ENCODE results near the gene MRE11.

DNA sequence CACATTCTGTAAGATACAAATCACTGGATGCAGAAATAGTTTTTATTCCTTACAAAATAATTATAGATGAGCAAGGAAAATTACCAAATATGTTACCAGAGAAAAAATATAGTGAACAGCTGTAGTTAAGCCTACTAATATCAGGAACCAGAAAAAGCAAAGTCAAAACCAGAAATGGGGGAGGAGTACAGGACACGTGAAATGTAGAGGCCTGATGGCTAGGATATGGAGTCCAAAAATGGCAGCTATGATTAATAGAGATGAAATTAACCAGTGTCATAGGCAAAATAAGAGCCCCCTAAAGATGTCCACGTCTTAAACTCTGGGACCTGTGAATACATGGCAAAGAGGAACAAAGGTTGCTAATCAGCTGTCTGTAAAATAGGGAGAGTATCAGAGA lies 34.1 kb downstream of the MRE11 start:
- TF ChIP-seq GATA3 (IDR thresholded peaks at IDR 0.05; ENCODE audit: low read depth, low read length), result no peak
- no peak for TF ChIP-seq GATA2 (IDR thresholded peaks at IDR 0.05; ENCODE audit: low read depth, low read length)

Measured in SH-SY5Y (cell line).